Measurements from ENCODE around the gene MAFG.

The MAFG gene

GRCh38 chr17:81927653-81928543 is at the start of gene MAFG:
MAFG (minus strand) TSS chr17:81927735; CDS start chr17:81923185, 4,550 bp downstream.
- H3K4me1 ChIP-seq (ENCODE audit: control insufficient read depth, insufficient read depth, low read length), result peaks cover 11% of the 10 kb centered on the region
- peak within 1 kb of the TSS; percentile 72 for H3K4me3 ChIP-seq (ENCODE audit: low read depth, low read length)
- peaks cover 1% of the 10 kb centered on the region for H3K36me3 ChIP-seq (ENCODE audit: control insufficient read depth, insufficient read depth, low read length)
- peak within 1 kb of the TSS; percentile 73 for H3K9ac ChIP-seq (ENCODE audit: low read depth, low read length)
- no peaks in the 10 kb centered on the region for H3K9me3 ChIP-seq (ENCODE audit: control insufficient read depth, insufficient read depth, low read length)
- H3K27me3 ChIP-seq (ENCODE audit: control insufficient read depth, insufficient read depth, low read length), result peaks cover 3% of the 10 kb centered on the region

GRCh38 chr17:81976332-81977210 is 49.0 kb upstream of the MAFG start:
- H3K9ac ChIP-seq (ENCODE audit: low read depth, low read length), result peak overlapping the region; percentile 26
- H3K36me3 ChIP-seq (ENCODE audit: control insufficient read depth, insufficient read depth, low read length), result no peaks in the 10 kb centered on the region
- H3K4me3 ChIP-seq (ENCODE audit: low read depth, low read length), result peak overlapping the region; percentile 77
- peaks cover 2% of the 10 kb centered on the region for H3K4me1 ChIP-seq (ENCODE audit: control insufficient read depth, insufficient read depth, low read length)
- no peaks in the 10 kb centered on the region for H3K9me3 ChIP-seq (ENCODE audit: control insufficient read depth, insufficient read depth, low read length)
- H3K27me3 ChIP-seq (ENCODE audit: control insufficient read depth, insufficient read depth, low read length), result peaks cover 19% of the 10 kb centered on the region

GRCh38 chr17:81973432-81973831 is 45.9 kb upstream of the MAFG start:
- Histone ChIP-seq H3K9me3 (ENCODE audit: control insufficient read depth, insufficient read depth, low read length) (no peaks in the 10 kb centered on the region), H3K27me3 (ENCODE audit: control insufficient read depth, insufficient read depth, low read length) (peaks cover 25% of the 10 kb centered on the region), H3K36me3 (ENCODE audit: control insufficient read depth, insufficient read depth, low read length) (no peaks in the 10 kb centered on the region), H3K9ac (ENCODE audit: low read depth, low read length) (no peak overlapping the region), H3K4me1 (ENCODE audit: control insufficient read depth, insufficient read depth, low read length) (no peaks in the 10 kb centered on the region), H3K4me3 (ENCODE audit: low read depth, low read length) (no peak overlapping the region)

GRCh38 chr17:81968850-81969812 is 41.6 kb upstream of the MAFG start:
- Histone ChIP-seq H3K4me3 (ENCODE audit: low read depth, low read length) (no peak overlapping the region), H3K9ac (ENCODE audit: low read depth, low read length) (no peak overlapping the region), H3K4me1 (ENCODE audit: control insufficient read depth, insufficient read depth, low read length) (peaks cover 8% of the 10 kb centered on the region), H3K27me3 (ENCODE audit: control insufficient read depth, insufficient read depth, low read length) (peaks cover 23% of the 10 kb centered on the region), H3K36me3 (ENCODE audit: control insufficient read depth, insufficient read depth, low read length) (no peaks in the 10 kb centered on the region), H3K9me3 (ENCODE audit: control insufficient read depth, insufficient read depth, low read length) (no peaks in the 10 kb centered on the region)

GRCh38 chr17:81968396-81968745 is 40.8 kb upstream of the MAFG start:
- no peaks in the 10 kb centered on the region for H3K36me3 ChIP-seq (ENCODE audit: control insufficient read depth, insufficient read depth, low read length)
- H3K9ac ChIP-seq (ENCODE audit: low read depth, low read length), result no peak overlapping the region
- H3K9me3 ChIP-seq (ENCODE audit: control insufficient read depth, insufficient read depth, low read length), result no peaks in the 10 kb centered on the region
- H3K4me1 ChIP-seq (ENCODE audit: control insufficient read depth, insufficient read depth, low read length), result peaks cover 8% of the 10 kb centered on the region
- peak overlapping the region; percentile 13 for H3K4me3 ChIP-seq (ENCODE audit: low read depth, low read length)
- H3K27me3 ChIP-seq (ENCODE audit: control insufficient read depth, insufficient read depth, low read length), result peaks cover 31% of the 10 kb centered on the region

GRCh38 chr17:81967533-81968395 is 40.2 kb upstream of the MAFG start:
- Histone ChIP-seq H3K4me1 (ENCODE audit: control insufficient read depth, insufficient read depth, low read length) (peaks cover 8% of the 10 kb centered on the region), H3K9me3 (ENCODE audit: control insufficient read depth, insufficient read depth, low read length) (no peaks in the 10 kb centered on the region), H3K27me3 (ENCODE audit: control insufficient read depth, insufficient read depth, low read length) (peaks cover 37% of the 10 kb centered on the region), H3K36me3 (ENCODE audit: control insufficient read depth, insufficient read depth, low read length) (no peaks in the 10 kb centered on the region), H3K9ac (ENCODE audit: low read depth, low read length) (no peak overlapping the region), H3K4me3 (ENCODE audit: low read depth, low read length) (peak overlapping the region; percentile 16)

- Histone ChIP-seq H3K9ac (ENCODE audit: low read depth, low read length) (no peak overlapping the region), H3K36me3 (ENCODE audit: control insufficient read depth, insufficient read depth, low read length) (no peaks in the 10 kb centered on the region), H3K27me3 (ENCODE audit: control insufficient read depth, insufficient read depth, low read length) (peaks cover 42% of the 10 kb centered on the region), H3K4me3 (ENCODE audit: low read depth, low read length) (peak overlapping the region; percentile 16), H3K9me3 (ENCODE audit: control insufficient read depth, insufficient read depth, low read length) (no peaks in the 10 kb centered on the region), H3K4me1 (ENCODE audit: control insufficient read depth, insufficient read depth, low read length) (peaks cover 8% of the 10 kb centered on the region)
Observed at GRCh38 chr17:81967244-81967532, 39.7 kb upstream of the MAFG start.

- peak overlapping the region; percentile 16 for H3K4me3 ChIP-seq (ENCODE audit: low read depth, low read length)
Observed at GRCh38 chr17:81966343-81967243, 39.1 kb upstream of the MAFG start.

GRCh38 chr17:81964081-81964849 is 36.7 kb upstream of the MAFG start:
- Histone ChIP-seq H3K9ac (ENCODE audit: low read depth, low read length) (no peak overlapping the region), H3K36me3 (ENCODE audit: control insufficient read depth, insufficient read depth, low read length) (no peaks in the 10 kb centered on the region), H3K4me1 (ENCODE audit: control insufficient read depth, insufficient read depth, low read length) (peaks cover 8% of the 10 kb centered on the region), H3K27me3 (ENCODE audit: control insufficient read depth, insufficient read depth, low read length) (peaks cover 53% of the 10 kb centered on the region), H3K4me3 (ENCODE audit: low read depth, low read length) (no peak overlapping the region), H3K9me3 (ENCODE audit: control insufficient read depth, insufficient read depth, low read length) (no peaks in the 10 kb centered on the region)

More at GRCh38 chr17:81966343-81967243, 39.1 kb upstream of the MAFG start:
- Histone ChIP-seq H3K27me3 (ENCODE audit: control insufficient read depth, insufficient read depth, low read length) (peaks cover 47% of the 10 kb centered on the region), H3K36me3 (ENCODE audit: control insufficient read depth, insufficient read depth, low read length) (no peaks in the 10 kb centered on the region), H3K9ac (ENCODE audit: low read depth, low read length) (no peak overlapping the region), H3K4me1 (ENCODE audit: control insufficient read depth, insufficient read depth, low read length) (peaks cover 8% of the 10 kb centered on the region), H3K9me3 (ENCODE audit: control insufficient read depth, insufficient read depth, low read length) (no peaks in the 10 kb centered on the region)
